Fibroblast of skin of abdomen (primary cell): ENCODE data around the gene TMEFF2. TPM values are rescaled to one million over a fixed set of nuclear protein-coding genes. Genes with fewer than 3 reads are reported as not detected.

Source experiments
- DNase-seq: peaks from one replicate; pipeline ENCODE4 v3.0.0-alpha.2; 2013
- polyA plus RNA-seq, 2 experiments: library from polyadenylated mRNA; unstranded; fragments of 120-200 nt; gene quantifications; one replicate each; pipeline ENCODE4 v1.2.1, GENCODE V29; 2013; ENCODE audit not compliant: insufficient read length in 2 of 2

Gene TMEFF2, protein sequence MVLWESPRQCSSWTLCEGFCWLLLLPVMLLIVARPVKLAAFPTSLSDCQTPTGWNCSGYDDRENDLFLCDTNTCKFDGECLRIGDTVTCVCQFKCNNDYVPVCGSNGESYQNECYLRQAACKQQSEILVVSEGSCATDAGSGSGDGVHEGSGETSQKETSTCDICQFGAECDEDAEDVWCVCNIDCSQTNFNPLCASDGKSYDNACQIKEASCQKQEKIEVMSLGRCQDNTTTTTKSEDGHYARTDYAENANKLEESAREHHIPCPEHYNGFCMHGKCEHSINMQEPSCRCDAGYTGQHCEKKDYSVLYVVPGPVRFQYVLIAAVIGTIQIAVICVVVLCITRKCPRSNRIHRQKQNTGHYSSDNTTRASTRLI
- polyA plus RNA-seq (2013, experiment 1 of 2; ENCODE audit: insufficient read length), result 1.1 TPM
- polyA plus RNA-seq (2013, experiment 2 of 2; ENCODE audit: insufficient read length), result 1.1 TPM

DNA sequence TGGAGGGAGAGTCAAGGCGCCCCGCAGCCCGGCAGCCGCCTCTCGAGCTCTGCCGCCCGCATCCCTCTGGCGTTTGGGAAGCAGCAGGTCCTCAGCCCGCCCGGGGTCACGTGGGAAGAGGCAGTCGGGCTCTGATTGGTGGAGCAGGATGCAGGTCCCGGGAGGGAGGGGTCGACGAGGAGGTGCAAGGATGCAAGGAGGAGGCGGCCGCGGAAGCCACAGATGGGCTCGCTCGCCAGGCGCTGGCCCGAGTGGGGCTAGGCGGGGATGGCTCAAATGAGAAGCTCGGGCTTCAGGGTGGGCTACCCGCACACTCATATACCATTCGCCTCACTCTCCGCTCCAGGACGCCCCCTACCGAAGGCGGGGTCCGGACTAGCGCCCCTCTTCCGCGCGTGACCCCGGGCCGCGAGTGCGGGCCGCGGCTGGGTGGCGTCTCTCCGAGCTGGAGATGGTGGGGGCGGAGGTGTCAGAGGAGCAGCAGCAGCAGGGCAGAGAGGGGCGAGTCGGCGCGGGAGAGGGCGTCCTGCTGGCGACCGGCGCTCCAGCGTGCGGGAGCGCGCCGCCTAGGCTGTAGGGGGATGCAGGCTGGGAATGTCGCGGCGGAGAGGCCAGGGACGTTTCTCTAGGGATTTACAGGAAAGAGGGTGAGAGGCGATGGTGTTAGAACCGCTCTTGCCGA lies at the start of gene TMEFF2:
Gene TMEFF2 (minus strand): TSS at position 68 of the 682 bp plus-strand sequence. CDS start 409 bp downstream, outside the sequence.
- DNase-seq, result peak; percentile 79

DNA sequence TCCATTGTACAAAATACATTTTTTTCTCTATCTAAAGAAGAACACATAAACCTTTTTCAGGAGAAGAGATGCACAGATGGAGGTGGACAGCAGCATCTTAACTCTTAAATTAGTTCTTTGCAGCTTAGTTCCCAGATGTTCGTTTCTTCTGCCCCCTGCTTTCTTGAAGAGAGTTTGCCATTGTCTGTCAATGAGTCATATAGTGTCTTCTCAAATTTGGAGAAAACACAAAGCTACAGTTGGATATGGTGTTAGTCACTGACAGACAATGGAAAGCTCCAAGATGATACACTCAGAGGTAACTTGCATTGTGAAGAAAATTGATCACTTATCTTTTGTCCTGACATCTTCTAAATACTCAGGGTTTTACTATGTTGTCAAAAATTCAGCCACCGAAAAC lies 48.8 kb upstream of the TMEFF2 start:
- DNase-seq, result peak; percentile 72

DNA sequence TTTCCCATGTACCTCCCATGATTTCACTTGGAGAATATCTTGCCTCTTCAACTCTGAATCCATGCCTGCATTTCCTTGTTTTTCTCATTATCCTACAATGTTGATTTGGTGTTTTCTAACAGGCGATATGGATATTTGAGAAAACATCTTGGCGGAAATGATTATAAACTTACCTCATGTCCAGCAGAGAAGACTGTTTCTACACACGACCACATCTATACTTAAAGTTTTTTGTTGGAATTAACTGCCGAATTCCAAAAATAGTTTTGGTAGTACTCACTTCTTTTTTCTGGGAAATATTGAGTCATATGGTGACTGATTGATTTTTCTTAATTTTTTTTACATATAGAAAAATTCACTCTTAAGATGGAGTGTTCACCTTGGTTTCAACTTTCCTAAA lies 41.4 kb upstream of the TMEFF2 start:
- DNase-seq, result peak; percentile 74

- no peak for DNase-seq
Measured at GRCh38 chr2:192230889-192231453, 36.2 kb upstream of the TMEFF2 start.

DNA sequence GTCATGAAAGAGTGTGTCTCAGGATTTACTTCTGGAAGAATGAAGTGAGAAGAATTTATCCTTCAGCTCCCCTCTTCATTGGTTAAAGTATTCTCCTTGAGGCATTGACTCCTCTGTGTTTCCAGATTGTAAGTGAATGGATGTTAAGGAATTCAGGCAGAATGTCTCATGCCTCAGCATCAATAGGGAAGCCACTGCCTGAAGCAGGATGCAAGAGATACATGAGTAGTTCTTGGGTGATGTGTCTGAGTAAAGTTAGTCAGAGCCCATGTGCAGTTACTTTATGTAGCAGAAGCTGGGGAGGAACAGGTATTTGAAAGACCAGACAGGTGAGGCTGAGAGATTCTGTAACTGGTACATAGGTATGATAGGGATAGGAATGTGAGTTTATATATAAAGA lies 34.0 kb upstream of the TMEFF2 start:
- peak; percentile 26 for DNase-seq

DNA sequence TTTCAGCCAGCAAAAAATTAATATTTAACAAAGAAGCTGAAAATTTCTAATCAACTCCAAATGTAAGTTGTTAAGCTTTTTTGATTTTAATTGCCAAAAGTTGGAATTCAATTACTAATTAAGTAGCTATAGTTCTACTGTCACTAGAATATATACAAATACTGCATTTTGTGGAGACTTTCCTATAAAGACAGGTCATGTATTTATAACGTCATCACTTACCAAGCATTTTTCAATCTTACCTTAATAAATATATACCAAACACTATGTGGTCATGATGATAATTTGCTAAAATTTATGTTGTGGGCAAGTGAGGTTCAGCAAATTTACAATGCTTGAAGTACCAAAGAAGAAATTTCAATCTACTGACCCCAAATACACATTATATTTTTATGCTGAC lies 24.2 kb upstream of the TMEFF2 start:
- no peak for DNase-seq

- no peak for DNase-seq
Measured at GRCh38 chr2:192218377-192218776, 23.6 kb upstream of the TMEFF2 start.

- DNase-seq, result no peak
Measured at GRCh38 chr2:192216336-192216735, 21.6 kb upstream of the TMEFF2 start.

DNA sequence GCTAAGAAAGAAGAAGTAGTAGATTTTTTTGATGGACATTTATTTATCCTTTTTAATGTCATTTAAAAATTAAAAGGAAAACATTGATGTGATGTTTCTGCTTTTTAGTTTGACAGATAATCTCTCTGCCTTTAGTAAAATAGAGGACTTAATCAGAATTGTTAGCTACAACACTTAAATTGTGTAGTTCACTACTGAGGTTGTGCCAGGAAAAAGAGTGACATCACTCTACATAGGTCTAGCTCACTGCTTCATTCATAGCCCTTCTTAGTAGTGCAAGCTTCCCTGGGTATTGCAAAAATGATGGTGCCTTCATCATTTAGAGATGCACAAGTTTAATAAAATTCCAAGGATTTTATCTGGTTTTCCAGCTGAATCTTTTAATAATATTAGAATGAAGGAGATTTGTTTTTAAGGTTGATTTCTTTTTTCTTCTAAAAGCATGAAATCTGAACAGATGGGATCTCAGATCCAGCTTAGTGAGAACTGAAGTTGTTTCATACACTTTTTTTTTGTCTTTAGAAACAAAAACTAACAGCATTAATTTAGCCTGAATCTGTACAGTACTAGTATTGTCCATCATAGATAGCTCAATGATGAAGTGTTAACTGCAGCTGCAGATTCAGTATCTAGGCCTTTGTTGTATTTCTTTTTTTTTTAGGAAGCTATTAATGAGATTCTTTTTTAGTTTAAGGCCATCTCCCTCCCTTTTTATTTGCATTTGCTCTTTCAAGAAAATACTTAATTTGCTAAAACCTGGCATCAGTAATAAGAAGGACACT lies 20.6 kb upstream of the TMEFF2 start:
- no peak for DNase-seq

DNA sequence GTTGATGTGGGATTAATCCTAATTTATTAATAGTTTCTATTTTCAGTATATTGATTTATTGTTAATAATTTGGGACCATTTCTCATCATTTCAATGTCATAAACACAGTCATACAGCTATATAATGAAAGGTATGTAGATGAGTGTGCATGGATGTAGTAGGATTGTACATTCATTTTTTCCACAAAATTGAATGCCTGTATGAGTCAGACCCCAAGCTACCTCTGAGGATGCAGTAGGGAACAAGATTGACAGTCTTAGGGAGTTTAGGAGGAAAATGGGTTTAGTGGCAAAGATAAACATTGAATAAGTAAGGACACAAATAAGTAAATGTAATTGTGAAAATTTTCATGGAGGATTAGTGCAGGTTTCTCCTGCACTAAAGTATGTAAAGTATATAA lies 14.1 kb upstream of the TMEFF2 start:
- peak; percentile 46 for DNase-seq

GRCh38 chr2:192206399-192206798 lies 11.7 kb upstream of the TMEFF2 start:
- no peak for DNase-seq

GRCh38 chr2:192203876-192204275 lies 9.1 kb upstream of the TMEFF2 start:
- DNase-seq, result no peak

- DNase-seq, result no peak
Measured at GRCh38 chr2:192202373-192202772, 7.6 kb upstream of the TMEFF2 start.

DNA sequence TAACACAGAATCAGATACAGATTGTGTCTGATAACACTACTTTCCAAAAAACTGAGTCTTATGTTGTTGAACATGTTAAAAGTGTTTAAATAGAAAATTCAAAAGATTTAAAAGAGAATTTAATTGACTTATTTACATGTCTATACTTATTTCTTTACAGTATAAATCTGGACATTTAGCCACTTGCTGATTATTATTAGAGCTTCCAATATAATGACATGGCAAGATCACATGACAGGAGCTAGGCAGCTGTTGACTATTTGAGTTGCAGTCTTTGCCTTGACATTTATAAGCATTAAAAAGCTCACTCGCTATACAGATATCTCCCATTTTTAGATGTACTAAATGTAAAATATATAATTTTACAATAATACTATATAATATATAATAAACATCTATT lies 6.4 kb upstream of the TMEFF2 start:
- DNase-seq, result no peak

GRCh38 chr2:192197357-192197756 lies 2.6 kb upstream of the TMEFF2 start:
- no peak for DNase-seq

- no peak for DNase-seq
Measured at GRCh38 chr2:192196421-192197194, 1.9 kb upstream of the TMEFF2 start.

GRCh38 chr2:192195548-192196418 lies 1.1 kb upstream of the TMEFF2 start:
- peak; percentile 18 for DNase-seq

DNA sequence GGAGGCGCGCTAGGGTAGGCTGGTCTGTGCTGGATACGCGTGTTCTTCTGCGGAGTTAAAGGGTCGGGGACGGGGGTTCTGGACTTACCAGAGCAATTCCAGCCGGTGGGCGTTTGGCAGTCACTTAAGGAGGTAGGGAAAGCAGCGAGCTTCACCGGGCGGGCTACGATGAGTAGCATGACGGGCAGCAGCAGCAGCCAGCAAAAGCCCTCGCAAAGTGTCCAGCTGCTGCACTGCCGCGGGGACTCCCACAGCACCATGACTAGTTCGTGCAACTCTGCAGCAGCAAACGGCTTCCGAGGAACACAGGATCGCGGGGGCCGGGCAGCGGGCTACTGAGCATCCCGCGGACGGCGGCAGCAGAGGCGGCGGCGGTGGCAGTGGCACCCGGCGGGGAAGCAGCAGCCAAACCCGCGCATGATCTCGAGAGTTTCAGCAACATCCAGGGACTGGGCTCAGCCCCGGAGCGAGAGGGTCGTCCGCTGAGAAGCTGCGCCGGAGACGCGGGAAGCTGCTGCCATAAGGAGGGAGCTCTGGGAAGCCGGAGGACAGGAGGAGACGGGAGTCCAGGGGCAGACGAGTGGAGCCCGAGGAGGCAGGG lies 368 bp downstream of the TMEFF2 start:
- DNase-seq, result peak; percentile 21

- peak; percentile 42 for DNase-seq
Measured at GRCh38 chr2:192190474-192190873, 4.3 kb downstream of the TMEFF2 start.

DNA sequence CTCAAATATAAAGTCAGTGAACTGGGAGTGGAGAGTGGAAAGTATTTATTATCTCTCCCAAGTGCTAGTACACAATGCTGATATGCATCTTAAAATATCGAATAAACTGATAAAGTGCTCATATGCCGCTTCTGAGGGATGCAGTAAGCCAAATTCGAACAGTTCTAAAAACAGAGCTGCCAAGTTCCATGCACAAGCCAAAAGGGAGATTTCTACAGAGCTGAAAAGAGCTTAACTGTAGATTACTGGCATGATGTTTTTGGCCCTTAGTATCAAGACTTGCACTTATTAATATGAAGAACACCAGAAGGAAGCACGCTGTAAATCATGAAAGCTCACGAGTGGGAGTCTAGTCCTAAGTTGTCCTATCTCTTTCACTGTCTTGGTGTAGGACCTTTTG lies 7.9 kb downstream of the TMEFF2 start:
- DNase-seq, result no peak

- DNase-seq, result no peak
Measured at GRCh38 chr2:192184349-192184748, 10.4 kb downstream of the TMEFF2 start.
